ENCODE measurements around the gene CASKIN2. TPM values are rescaled to one million over a fixed set of nuclear protein-coding genes. Genes with fewer than 3 reads are reported as not detected.

CASKIN2 gene
- total RNA-seq, 4 donors from 2014 or later, result 5.6 to 26.6 (median 10.2) TPM

DNA sequence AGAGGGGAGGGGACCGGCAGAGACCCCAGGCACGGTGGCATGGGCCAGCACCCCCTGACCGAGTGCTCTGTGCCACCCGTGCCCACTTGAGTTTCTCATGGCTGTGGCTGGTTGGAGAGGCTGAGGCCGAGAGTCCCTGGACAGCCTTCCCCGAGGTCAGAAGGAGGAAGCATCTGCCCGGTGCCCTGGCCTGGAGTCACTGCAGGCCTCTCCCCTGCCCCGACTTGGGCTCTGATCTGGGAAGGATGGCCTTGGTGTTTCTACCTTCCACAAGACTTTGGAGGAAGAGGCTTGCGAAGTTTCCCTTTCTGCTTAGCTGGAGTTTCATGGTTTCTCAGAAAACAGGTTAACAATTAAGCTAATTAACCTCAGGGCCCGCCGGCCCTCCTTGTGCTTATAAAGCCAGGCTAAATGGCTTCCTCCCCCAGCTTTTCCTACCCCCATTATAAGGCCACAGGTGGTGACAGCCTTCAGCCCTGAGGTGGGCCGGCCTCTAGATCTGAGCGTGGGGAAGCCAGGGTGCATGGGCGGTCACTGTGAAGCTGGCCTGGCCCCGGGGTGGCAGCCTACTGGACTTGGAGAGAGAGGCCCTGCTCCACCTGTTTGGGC lies 27.5 kb upstream of the CASKIN2 start:
- TF ChIP-seq, protein P1, sequence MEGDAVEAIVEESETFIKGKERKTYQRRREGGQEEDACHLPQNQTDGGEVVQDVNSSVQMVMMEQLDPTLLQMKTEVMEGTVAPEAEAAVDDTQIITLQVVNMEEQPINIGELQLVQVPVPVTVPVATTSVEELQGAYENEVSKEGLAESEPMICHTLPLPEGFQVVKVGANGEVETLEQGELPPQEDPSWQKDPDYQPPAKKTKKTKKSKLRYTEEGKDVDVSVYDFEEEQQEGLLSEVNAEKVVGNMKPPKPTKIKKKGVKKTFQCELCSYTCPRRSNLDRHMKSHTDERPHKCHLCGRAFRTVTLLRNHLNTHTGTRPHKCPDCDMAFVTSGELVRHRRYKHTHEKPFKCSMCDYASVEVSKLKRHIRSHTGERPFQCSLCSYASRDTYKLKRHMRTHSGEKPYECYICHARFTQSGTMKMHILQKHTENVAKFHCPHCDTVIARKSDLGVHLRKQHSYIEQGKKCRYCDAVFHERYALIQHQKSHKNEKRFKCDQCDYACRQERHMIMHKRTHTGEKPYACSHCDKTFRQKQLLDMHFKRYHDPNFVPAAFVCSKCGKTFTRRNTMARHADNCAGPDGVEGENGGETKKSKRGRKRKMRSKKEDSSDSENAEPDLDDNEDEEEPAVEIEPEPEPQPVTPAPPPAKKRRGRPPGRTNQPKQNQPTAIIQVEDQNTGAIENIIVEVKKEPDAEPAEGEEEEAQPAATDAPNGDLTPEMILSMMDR (IDR thresholded peaks at IDR 0.05; ENCODE audit: low read depth), result no peak

- TF ChIP-seq, protein P1 (IDR thresholded peaks at IDR 0.05; ENCODE audit: low read depth), result no peak
These were observed 26.9 kb upstream of the CASKIN2 start for GRCh38 chr17:75542229-75542628.

DNA sequence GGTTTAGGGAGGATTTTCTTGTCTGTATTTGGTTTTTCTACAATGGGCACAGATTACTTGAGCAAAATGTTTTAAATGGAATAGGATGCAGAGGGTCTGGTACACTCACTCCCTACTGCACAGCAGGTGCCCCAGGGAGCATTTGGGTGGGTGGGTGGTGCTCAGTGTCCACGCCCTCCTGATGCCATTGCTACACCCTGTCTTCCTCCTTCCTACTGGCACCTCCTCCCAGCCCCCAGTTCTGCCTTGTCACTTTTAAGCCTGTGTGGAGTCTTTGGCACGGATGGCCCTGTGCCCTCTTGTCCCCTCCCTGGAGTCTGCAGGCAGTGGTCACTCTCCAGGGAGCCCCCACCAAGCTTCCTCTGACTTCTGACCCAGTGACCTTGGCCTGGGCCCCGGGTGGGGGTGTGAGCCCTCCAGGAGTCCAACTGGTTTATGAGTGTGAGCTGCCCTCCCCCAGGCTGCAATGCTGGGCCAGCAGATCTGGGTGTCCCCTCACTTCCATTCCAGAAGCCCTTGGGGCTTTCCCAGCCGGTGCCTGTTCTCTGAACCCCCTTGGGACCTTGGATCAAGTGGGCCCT lies 25.7 kb upstream of the CASKIN2 start:
- TF ChIP-seq, protein P1 (IDR thresholded peaks at IDR 0.05; ENCODE audit: low read depth), result no peak

- TF ChIP-seq, protein P1 (IDR thresholded peaks at IDR 0.05; ENCODE audit: low read depth), result no peak
These were observed 24.8 kb upstream of the CASKIN2 start for GRCh38 chr17:75539967-75540729.

- TF ChIP-seq, protein P1 (IDR thresholded peaks at IDR 0.05; ENCODE audit: low read depth), result no peak
These were observed 21.0 kb upstream of the CASKIN2 start for GRCh38 chr17:75536366-75536765.

GRCh38 chr17:75535871-75536270 lies 20.5 kb upstream of the CASKIN2 start:
- TF ChIP-seq, protein P1 (IDR thresholded peaks at IDR 0.05; ENCODE audit: low read depth), result no peak

DNA sequence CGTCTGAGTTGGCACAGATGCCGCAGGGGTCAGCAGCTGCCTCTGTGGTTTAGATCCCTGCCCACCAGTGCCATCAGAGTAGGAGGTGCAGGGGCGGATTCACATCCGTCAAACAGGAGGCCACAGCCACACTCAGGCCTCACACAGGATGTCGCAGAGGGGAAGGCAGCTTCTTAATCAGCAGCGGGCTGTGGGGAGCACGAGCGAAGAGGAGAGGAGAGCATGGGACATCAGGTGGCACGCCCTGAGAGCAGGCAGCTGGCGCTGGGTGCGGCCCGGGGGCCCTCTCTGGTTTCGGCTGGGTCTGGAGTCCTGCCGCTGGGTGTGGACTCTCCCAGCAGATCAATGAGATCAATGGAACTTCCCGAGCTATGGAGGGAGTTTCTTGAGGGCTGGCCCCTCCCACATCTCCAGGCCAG lies 19.8 kb upstream of the CASKIN2 start:
- TF ChIP-seq, protein P1 (IDR thresholded peaks at IDR 0.05; ENCODE audit: low read depth), result no peak
